ENCODE measurements around the gene CRYAA. TPM values are rescaled to one million over a fixed set of nuclear protein-coding genes. Genes with fewer than 3 reads are reported as not detected.

CRYAA gene
- total and polyA plus RNA-seq, 2 of the 8 experiments (the other 6 are each of a cell fraction or from before 2014, with no cell fraction given), result not detected

DNA sequence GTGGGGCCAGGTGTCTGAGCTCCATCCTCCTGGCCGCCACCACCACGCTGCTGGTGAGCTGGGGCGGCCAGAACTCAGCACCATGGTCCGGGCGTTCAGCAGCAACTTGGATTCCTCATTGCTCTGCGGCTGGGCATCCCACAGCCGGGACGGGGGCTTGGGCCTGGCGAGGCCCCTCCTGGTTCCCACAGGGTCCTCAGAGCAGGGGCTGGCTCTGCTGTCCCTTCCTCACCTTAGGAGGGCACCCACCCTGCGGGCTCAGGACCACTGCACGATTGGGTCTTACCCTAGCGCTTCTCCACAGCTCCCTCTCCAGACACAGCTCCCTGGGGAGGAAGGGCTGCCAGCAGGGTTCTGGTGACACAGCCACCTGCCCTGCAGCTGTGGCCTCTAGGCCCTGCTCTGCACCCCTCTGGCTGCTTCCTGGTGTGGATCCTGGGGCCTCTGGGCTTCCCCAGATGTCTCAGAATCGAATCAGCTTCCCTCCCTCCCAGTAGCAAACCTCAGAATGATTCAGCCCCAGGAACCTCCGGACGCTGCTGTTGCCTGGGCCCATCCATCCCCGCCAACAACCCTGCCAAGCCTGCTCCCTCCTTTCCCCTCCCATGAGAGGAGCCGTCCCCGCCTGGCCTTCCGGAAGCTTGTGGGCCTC, 25.0 kb downstream of the CRYAA start (continued):
- TF ChIP-seq, protein P1, sequence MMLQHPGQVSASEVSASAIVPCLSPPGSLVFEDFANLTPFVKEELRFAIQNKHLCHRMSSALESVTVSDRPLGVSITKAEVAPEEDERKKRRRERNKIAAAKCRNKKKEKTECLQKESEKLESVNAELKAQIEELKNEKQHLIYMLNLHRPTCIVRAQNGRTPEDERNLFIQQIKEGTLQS (IDR thresholded peaks at IDR 0.05; ENCODE audit: insufficient read depth, low read depth, low read length), result no peak
- TF ChIP-seq TAF7 (optimal IDR thresholded peaks at IDR 0.05; ENCODE audit: borderline replicate concordance, low read depth, low read length) (no peak), PHF8 (conservative IDR thresholded peaks at IDR 0.05; ENCODE audit: low read depth, low read length) (no peak), GTF2F1 (IDR thresholded peaks at IDR 0.05; ENCODE audit: borderline replicate concordance, low read depth, low read length) (no peak), NANOG (IDR thresholded peaks at IDR 0.05; ENCODE audit: insufficient read depth, low read depth, low read length, poor library complexity, severe bottlenecking) (no peak), SP2 (IDR thresholded peaks at IDR 0.05; ENCODE audit: low read length) (no peak), ZNF274 (IDR thresholded peaks at IDR 0.05; ENCODE audit: borderline replicate concordance, extremely low read depth, low read length) (no peak), SIRT6 (IDR thresholded peaks at IDR 0.05; ENCODE audit: low read length) (no peak), SP1 (IDR thresholded peaks at IDR 0.05; ENCODE audit: low read depth, low read length) (no peak)
